GM12878 (cell line): ENCODE data around the gene ANK3. TPM values are rescaled to one million over a fixed set of nuclear protein-coding genes. Genes with fewer than 3 reads are reported as not detected.
A peak's percentile ranks its signal among the peaks of the same experiment; 100 is the strongest.

ENCODE experiments used
- BACH1 ChIP-seq: fragments of 450-650 bp; IDR thresholded peaks from 2 replicates; pipeline ENCODE4 v1.6.1; 2017; ENCODE audit warnings: mild to moderate bottlenecking, borderline replicate concordance
- BMI1 ChIP-seq: fragments of 450-650 bp; IDR thresholded peaks from 2 replicates; pipeline ENCODE4 v1.6.1; 2016; ENCODE audit warnings: mild to moderate bottlenecking, moderate library complexity, borderline replicate concordance
- CBX3 ChIP-seq: fragments of 200-600 bp; sonication (generic); IDR thresholded peaks from 2 replicates; pipeline ENCODE4 v1.6.1; 2016; ENCODE audit warnings: low read depth, borderline replicate concordance
- ESRRA ChIP-seq: IDR thresholded peaks from 2 replicates; pipeline ENCODE4 v1.6.1; 2012; ENCODE audit warnings: mild to moderate bottlenecking, low read length, improper control_type of control experiment
- FOXK2 ChIP-seq: fragments of 450-650 bp; IDR thresholded peaks from 2 replicates; pipeline ENCODE4 v1.6.1; 2017; ENCODE audit warnings: mild to moderate bottlenecking, moderate library complexity
- MTA3 ChIP-seq: IDR thresholded peaks from 2 replicates; pipeline ENCODE4 v1.6.1; 2012; ENCODE audit warnings: low read length, inconsistent platforms, borderline replicate concordance
- MXI1 ChIP-seq: fragments of 150-350 bp; IDR thresholded peaks from 2 replicates; pipeline ENCODE4 v1.6.1; 2011; ENCODE audit warnings: low read depth, mild to moderate bottlenecking, inconsistent platforms, low read length, improper control_type of control experiment
- MYC ChIP-seq: IDR thresholded peaks from 2 replicates; pipeline ENCODE4 v1.6.1; 2011; ENCODE audit warnings: mild to moderate bottlenecking, low read length, moderate library complexity, inconsistent platforms; ENCODE audit not compliant: insufficient read depth, insufficient replicate concordance, insufficient read length, severe bottlenecking
- NFYB ChIP-seq: IDR thresholded peaks from 2 replicates; pipeline ENCODE4 v1.6.1; 2011; ENCODE audit warnings: low read depth, mild to moderate bottlenecking, low read length, improper control_type of control experiment, moderate library complexity; ENCODE audit not compliant: insufficient read depth
- SRF ChIP-seq, 2 experiments: IDR thresholded peaks; 2 replicates each; pipeline ENCODE4 v1.6.1; 2011; ENCODE audit warnings: low read depth in 2 of 2, low read length in 2 of 2, mild to moderate bottlenecking in 1 of 2, moderate library complexity in 1 of 2
- SUPT20H ChIP-seq: IDR thresholded peaks from 2 replicates; pipeline ENCODE4 v1.6.1; 2011; ENCODE audit warnings: low read depth, mild to moderate bottlenecking, low read length, moderate library complexity, borderline replicate concordance; ENCODE audit not compliant: control insufficient read depth
- YY1 ChIP-seq: IDR thresholded peaks from 2 replicates; pipeline ENCODE4 v1.6.1; 2011; ENCODE audit warnings: low read depth, mild to moderate bottlenecking, low read length
- ZNF622 ChIP-seq: fragments of 450-650 bp; IDR thresholded peaks from 2 replicates; pipeline ENCODE4 v1.6.1; 2017; ENCODE audit warnings: mild to moderate bottlenecking, inconsistent platforms
- polyA plus RNA-seq, 11 experiments: library from polyadenylated mRNA; depleted of rRNA in 4 of 11; unstranded in 6 of 11; stranded (reverse) in 5 of 11; fragments of >200 nt; fragmentation: Nextera tagmentation in 4 of 11; fragmentation: Illumina TruSeq in 1 of 11; extraction: Ambion mirVana in 4 of 11; extraction: Trizol in 1 of 11; gene quantifications; 1 replicate in 1 of 11; 2 replicates in 10 of 11; pipeline versions ENCODE4 v1.2.1 to v1.2.3, GENCODE V29; 2011 to 2016; ENCODE audit warnings: inconsistent platforms in 2 of 11, missing spikeins in 2 of 11, low read depth in 1 of 11
- total RNA-seq, 4 experiments: library from RNA; depleted of rRNA in 3 of 4; stranded (reverse); fragments of >200 nt in 3 of 4; fragmentation: Illumina TruSeq in 1 of 4; extraction: Trizol in 1 of 4; gene quantifications; 2 replicates each; pipeline versions ENCODE4 v1.2.1 to v1.2.3, GENCODE V29; 2013 to 2021
- TF ChIP-seq, protein P1 (sequence below): fragments of 450-650 bp; IDR thresholded peaks from 2 replicates; pipeline ENCODE4 v1.6.1; 2018; ENCODE audit warnings: mild to moderate bottlenecking, low read depth, moderate library complexity; ENCODE audit not compliant: partially characterized antibody
- TF ChIP-seq, protein P2 (sequence below): fragments of 450-650 bp; IDR thresholded peaks from 2 replicates; pipeline ENCODE4 v1.6.1; 2017; ENCODE audit warnings: mild to moderate bottlenecking
- TF ChIP-seq, protein P3 (sequence below): IDR thresholded peaks from 2 replicates; pipeline ENCODE4 v1.6.1; 2012; ENCODE audit warnings: low read depth, low read length, improper control_type of control experiment
- TF ChIP-seq, protein P4 (sequence below): fragments of 450-650 bp; IDR thresholded peaks from 2 replicates; pipeline ENCODE4 v1.6.1; 2017; ENCODE audit warnings: borderline replicate concordance

ANK3 gene
- total and polyA plus RNA-seq, 10 of the 15 experiments (the other 5 are each of a cell fraction or from before 2014, with no cell fraction given), result 0.06 to 0.82 (median 0.20) TPM; not detected in 2

DNA sequence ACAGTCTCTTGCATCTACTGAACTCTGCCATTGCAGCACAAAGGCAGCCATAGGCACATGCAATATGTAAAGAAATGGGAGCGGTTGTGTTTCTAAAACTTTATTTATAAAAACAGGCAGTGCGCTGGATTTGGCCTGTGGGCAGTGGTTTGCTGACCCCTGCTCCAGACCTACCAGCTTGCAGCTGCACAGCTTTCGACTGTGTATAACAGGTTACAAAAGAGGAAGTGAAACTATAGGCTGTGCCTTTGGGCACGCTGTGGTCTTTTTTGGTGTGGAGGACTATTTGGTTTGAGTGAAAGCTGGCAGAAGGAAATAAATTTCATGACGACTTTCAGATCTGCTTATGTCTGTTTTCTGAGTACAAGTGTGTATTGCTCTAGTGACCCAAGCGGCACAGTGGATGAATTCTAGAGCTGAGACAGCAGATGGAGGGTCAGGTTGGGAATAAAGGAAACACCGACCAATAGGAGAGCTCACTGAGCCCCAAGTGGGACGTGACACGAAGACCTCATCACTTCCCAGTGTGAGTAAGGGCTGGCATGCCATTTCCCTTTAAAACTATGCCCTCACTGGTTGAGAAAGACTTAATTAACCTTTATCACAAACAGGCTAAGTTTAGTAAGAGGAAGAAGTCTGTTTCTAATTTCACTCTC is 152.7 kb downstream of the ANK3 start (continued):
- TF ChIP-seq, protein P1, sequence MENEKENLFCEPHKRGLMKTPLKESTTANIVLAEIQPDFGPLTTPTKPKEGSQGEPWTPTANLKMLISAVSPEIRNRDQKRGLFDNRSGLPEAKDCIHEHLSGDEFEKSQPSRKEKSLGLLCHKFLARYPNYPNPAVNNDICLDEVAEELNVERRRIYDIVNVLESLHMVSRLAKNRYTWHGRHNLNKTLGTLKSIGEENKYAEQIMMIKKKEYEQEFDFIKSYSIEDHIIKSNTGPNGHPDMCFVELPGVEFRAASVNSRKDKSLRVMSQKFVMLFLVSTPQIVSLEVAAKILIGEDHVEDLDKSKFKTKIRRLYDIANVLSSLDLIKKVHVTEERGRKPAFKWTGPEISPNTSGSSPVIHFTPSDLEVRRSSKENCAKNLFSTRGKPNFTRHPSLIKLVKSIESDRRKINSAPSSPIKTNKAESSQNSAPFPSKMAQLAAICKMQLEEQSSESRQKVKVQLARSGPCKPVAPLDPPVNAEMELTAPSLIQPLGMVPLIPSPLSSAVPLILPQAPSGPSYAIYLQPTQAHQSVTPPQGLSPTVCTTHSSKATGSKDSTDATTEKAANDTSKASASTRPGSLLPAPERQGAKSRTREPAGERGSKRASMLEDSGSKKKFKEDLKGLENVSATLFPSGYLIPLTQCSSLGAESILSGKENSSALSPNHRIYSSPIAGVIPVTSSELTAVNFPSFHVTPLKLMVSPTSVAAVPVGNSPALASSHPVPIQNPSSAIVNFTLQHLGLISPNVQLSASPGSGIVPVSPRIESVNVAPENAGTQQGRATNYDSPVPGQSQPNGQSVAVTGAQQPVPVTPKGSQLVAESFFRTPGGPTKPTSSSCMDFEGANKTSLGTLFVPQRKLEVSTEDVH, result peak; percentile 51
- TF ChIP-seq MYC (no peak), CBX3 (no peak), MTA3 (peak; percentile 99), ZNF622 (no peak), NFYB (no peak), ESRRA (no peak), BACH1 (peak; percentile 93; the same call in 1 of the 2 replicates), SRF (IDR thresholded peaks at IDR 0.05; ENCODE audit: low read depth in 2 of 2, low read length in 2 of 2) (0 out of 4 replicates have a peak, but pooled peaks of 1 of the 2 experiments have one; percentile 60), FOXK2 (no peak), SUPT20H (no peak), MXI1 (peak; percentile 64), BMI1 (peak; percentile 89), YY1 (peak; percentile 52)
- TF ChIP-seq, protein P2, sequence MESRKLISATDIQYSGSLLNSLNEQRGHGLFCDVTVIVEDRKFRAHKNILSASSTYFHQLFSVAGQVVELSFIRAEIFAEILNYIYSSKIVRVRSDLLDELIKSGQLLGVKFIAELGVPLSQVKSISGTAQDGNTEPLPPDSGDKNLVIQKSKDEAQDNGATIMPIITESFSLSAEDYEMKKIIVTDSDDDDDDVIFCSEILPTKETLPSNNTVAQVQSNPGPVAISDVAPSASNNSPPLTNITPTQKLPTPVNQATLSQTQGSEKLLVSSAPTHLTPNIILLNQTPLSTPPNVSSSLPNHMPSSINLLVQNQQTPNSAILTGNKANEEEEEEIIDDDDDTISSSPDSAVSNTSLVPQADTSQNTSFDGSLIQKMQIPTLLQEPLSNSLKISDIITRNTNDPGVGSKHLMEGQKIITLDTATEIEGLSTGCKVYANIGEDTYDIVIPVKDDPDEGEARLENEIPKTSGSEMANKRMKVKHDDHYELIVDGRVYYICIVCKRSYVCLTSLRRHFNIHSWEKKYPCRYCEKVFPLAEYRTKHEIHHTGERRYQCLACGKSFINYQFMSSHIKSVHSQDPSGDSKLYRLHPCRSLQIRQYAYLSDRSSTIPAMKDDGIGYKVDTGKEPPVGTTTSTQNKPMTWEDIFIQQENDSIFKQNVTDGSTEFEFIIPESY, result no peak
- TF ChIP-seq, protein P3, sequence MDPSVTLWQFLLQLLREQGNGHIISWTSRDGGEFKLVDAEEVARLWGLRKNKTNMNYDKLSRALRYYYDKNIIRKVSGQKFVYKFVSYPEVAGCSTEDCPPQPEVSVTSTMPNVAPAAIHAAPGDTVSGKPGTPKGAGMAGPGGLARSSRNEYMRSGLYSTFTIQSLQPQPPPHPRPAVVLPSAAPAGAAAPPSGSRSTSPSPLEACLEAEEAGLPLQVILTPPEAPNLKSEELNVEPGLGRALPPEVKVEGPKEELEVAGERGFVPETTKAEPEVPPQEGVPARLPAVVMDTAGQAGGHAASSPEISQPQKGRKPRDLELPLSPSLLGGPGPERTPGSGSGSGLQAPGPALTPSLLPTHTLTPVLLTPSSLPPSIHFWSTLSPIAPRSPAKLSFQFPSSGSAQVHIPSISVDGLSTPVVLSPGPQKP, result no peak
- TF ChIP-seq, protein P4, sequence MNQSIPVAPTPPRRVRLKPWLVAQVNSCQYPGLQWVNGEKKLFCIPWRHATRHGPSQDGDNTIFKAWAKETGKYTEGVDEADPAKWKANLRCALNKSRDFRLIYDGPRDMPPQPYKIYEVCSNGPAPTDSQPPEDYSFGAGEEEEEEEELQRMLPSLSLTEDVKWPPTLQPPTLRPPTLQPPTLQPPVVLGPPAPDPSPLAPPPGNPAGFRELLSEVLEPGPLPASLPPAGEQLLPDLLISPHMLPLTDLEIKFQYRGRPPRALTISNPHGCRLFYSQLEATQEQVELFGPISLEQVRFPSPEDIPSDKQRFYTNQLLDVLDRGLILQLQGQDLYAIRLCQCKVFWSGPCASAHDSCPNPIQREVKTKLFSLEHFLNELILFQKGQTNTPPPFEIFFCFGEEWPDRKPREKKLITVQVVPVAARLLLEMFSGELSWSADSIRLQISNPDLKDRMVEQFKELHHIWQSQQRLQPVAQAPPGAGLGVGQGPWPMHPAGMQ, result no peak
